Measurements from ENCODE around the gene HEXD.
A peak's percentile ranks its signal among the peaks of the same experiment; 100 is the strongest.
"Not testable (repeated sequence)": the region's sequence is repeated elsewhere in the genome, so short reads cannot be mapped to it uniquely, and the experiment has no call there.

The HEXD gene

DNA sequence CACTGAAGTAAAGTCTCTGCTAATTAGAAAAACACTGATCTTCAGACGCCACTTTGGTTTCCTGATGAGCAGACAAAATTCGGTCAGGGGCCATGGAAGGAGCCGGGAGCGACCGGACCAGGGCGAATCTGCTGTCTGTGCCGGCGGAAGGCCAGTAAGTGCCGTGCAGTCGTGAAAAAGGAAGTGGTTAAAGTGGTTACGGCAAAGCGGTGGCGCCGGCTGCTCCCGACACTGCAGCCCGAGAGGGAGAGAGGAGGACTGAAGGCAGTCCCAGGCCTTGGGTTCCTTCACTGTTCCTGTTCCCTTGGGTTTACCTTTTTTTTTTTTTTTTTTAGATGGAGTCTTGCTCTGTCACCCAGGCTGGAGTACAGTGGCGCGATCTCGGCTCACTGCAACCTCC is 17.3 kb upstream of the HEXD start:
- DNase-seq (ENCODE audit: low spot score in 2 of 2) (peak; percentile 31 to 66), ATAC-seq (peak; percentile 88)
- Mint-ChIP-seq H3K9me3 (no peaks in the 10 kb centered on the region), H3K36me3 (peaks cover 23% of the 10 kb centered on the region), H3K27ac (peak overlapping the region; percentile 78), H3K4me3 (peak overlapping the region; percentile 64), H3K4me1 (peaks cover 12% of the 10 kb centered on the region)

DNA sequence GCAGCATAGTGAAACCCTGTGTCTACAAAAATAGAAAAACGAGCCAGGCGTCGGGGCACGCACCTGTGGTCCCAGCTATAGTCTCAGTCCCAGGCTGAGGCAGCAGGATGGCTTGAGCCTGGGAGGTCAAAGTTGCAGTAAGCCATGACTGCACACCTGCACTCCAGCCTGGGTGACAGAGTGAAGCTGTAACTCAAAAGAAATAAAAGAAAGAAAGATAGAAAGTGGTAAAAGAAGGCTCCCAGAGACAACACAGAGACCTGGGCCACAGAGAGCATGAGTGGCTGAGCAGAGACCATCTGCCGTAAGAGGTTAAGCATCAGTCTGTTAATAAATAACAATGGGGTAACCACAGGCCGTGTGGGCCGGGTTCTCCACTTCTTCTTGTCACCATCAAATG is 15.3 kb upstream of the HEXD start:
- Mint-ChIP-seq H3K27ac (no peak overlapping the region), H3K36me3 (peaks cover 36% of the 10 kb centered on the region), H3K4me3 (no peak overlapping the region), H3K4me1 (peaks cover 19% of the 10 kb centered on the region), H3K9me3 (no peaks in the 10 kb centered on the region)
- DNase-seq (ENCODE audit: low spot score in 2 of 2) = no peak
- no peak for ATAC-seq

DNA sequence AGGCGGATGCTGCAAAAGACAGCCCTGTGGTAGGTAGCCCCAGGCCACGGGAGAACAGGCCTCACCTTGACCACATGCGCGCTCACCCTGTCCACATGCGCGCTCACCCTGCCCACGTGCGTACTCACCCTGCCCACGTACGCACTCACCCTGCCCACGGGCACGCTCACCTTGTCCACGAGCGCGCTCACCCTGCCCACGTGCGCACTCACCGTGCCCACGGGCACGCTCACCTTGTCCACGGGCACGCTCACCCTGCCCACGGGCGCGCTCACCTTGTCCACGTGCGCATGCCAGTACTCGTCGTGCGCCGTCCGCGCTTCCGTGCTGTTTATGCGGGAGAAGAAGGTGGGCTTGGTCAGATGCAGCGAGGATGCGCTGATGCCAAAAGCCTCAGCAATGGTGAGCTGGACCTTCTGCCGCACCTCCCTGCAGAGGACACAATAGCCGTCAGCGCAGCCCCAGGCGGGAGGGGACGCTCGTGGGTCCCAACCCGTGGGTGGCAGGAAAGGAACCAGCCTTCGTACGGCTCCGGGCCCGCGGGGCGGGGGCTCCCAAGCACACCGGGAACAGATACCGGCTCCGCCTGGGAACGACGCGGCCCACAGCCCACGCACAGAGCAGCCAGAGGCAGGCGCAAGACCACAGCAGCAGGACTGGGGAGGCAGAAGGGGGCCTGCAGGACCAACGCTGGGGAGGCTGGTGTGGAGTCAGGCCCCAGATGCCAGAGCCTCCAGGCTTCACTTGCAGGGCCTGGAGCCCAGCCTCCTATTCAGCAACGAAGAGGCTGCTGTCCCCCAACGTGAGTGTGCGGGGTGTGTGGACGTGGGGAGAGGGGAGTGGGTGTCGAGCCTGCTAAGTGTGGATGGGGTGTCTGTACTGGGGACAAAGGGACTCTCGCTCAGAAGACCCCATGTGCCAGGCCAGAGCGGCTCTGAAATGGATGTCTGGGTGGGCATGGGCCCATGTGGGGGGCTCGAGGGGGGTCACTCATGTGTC is 14.2 kb upstream of the HEXD start:
- H3K27ac Mint-ChIP-seq = no peak overlapping the region
- no peak overlapping the region for H3K4me3 Mint-ChIP-seq
- H3K4me1 Mint-ChIP-seq = peaks cover 19% of the 10 kb centered on the region
- DNase-seq (ENCODE audit: low spot score in 2 of 2) (no peak), ATAC-seq (no peak)
- H3K36me3 Mint-ChIP-seq = peaks cover 40% of the 10 kb centered on the region
- H3K9me3 Mint-ChIP-seq = no peaks in the 10 kb centered on the region

DNA sequence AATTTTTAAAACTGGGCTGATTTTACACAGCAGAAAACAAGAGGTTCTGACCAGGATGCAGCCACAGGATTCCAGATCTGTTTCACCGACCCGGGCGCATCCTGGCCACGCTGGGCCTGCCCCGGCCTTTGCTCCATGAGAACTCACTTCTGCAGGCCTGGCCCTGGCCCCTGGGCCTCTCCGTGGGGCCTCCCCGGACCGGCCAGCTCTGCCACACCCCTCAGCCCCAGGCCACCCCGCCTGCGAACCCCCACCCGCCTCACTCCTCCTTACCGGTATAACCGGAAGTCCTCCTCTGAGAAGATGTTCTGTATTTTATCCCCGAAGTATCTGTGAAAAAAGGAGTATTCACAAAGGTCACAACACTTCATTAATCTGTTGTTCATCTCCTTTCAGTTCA is 13.1 kb upstream of the HEXD start:
- Mint-ChIP-seq H3K36me3 (peaks cover 45% of the 10 kb centered on the region), H3K4me3 (no peak overlapping the region)
- no peak for ATAC-seq

DNA sequence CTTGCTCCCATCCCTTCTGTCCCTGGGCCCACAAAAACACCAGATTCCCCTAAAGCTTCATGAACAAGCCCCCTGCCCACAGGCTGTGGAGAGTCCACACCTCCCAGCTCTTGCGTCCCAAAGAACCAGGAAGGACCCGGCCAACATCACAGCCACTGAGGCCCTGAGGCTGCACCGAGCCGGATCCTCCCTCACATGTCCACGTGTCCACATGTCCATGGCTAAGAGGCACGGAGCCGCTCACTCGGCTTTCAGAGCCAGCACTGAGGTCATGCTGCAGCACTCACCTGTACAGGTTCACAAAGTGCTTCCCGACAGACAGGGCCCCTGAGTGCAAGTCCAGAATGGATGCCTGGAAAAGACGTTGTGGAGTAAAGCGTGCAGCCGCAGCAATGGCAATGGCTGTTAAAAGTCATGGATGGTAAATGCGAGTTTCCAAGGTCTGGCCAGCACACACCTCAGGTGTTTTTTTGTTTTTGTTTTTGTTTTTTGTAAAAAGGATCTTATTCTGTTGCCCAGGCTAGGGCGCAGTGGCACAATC is 11.9 kb upstream of the HEXD start:
- ATAC-seq = no peak
- no peaks in the 10 kb centered on the region for H3K9me3 Mint-ChIP-seq
- H3K27ac Mint-ChIP-seq = no peak overlapping the region
- H3K36me3 Mint-ChIP-seq = peaks cover 45% of the 10 kb centered on the region
- peaks cover 12% of the 10 kb centered on the region for H3K4me1 Mint-ChIP-seq
- H3K4me3 Mint-ChIP-seq = no peak overlapping the region
- no peak for DNase-seq (ENCODE audit: low spot score in 2 of 2)

More for the DNA sequence above, 13.1 kb upstream of the HEXD start:
- H3K4me1 Mint-ChIP-seq = peaks cover 19% of the 10 kb centered on the region
- H3K9me3 Mint-ChIP-seq = no peaks in the 10 kb centered on the region
- H3K27ac Mint-ChIP-seq = no peak overlapping the region
- no peak for DNase-seq (ENCODE audit: low spot score in 2 of 2)

DNA sequence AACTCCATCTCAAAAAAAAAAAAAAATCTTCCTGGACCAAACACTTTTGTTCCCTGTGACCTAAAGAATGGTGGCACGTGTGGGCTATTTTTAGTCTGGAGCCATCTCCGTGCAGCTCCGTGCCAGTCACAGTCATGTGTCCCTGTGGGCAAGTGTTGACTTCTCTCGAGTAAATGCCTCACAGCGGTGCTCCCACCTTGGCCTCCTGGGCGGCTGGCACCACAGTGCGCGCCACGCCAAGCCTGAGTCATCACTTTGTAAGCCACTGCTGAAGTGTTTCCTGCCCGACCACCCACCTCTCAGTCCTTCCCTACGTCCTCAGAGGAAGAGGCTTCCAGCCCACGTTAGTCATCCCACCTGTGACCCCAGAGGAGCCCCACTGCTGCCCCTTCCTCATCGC is 10.9 kb upstream of the HEXD start:
- DNase-seq (ENCODE audit: low spot score in 2 of 2) = no peak
- Mint-ChIP-seq H3K36me3 (peaks cover 45% of the 10 kb centered on the region), H3K27ac (no peak overlapping the region), H3K4me3 (no peak overlapping the region), H3K9me3 (no peaks in the 10 kb centered on the region), H3K4me1 (peaks cover 12% of the 10 kb centered on the region)
- ATAC-seq = peak; percentile 51

DNA sequence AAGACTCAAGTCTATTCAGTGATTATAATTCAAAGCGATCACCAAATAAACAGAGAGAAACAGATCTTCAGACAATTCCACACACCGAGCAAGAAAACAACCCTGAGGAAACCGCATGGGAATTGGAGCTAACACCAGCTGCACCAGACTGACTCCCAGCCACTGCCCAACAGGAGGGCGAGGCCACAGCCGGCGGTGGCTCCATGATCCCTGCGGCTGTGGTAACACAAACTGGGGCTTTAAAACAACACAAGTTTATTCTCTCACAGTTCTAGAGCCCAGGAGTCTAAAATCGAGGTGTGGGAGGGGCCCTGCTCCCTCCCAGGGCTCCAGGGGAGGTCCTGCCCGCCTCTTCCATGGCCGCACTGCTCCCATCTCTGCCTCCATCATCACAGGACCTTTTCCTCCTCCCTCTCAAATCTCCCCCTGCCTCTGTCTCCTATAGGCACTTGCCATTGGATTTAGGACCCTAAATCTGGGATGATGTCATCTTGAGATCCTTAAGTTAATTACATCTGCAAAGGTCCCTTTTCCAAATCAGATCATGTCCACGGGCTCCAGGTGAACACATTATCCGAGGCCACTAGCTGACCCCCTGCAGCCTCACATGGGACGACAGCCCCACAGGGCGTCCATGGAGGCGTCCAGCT is 9.7 kb upstream of the HEXD start:
- DNase-seq (ENCODE audit: low spot score in 2 of 2) = no peak

DNA sequence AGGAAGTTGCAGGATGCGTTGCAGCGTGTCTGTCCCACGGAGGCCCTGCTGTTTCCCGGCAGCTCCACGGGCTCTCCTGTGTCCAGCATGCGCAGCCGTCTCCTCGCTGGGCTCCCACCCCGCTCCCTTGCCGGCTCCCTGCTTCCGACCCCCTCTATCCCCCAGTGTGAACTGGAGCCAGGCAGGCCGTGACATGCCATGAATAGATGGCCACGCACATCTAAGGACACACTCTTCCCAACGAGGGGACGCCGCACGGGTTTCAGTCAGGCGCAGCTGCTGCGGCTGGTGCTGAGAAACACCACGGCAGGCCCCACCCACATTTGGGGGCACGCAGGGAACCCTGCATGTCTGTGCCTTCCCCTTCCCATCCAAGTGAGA is 9.2 kb upstream of the HEXD start:
- Mint-ChIP-seq H3K4me3 (no peak overlapping the region), H3K27ac (no peak overlapping the region), H3K36me3 (peaks cover 47% of the 10 kb centered on the region), H3K4me1 (peaks cover 7% of the 10 kb centered on the region), H3K9me3 (no peaks in the 10 kb centered on the region)
- DNase-seq (ENCODE audit: low spot score in 2 of 2) (no peak), ATAC-seq (no peak)

More for the DNA sequence above, 9.7 kb upstream of the HEXD start:
- Mint-ChIP-seq H3K4me3 (no peak overlapping the region), H3K9me3 (no peaks in the 10 kb centered on the region), H3K4me1 (peaks cover 12% of the 10 kb centered on the region), H3K27ac (no peak overlapping the region), H3K36me3 (peaks cover 44% of the 10 kb centered on the region)
- ATAC-seq = no peak

DNA sequence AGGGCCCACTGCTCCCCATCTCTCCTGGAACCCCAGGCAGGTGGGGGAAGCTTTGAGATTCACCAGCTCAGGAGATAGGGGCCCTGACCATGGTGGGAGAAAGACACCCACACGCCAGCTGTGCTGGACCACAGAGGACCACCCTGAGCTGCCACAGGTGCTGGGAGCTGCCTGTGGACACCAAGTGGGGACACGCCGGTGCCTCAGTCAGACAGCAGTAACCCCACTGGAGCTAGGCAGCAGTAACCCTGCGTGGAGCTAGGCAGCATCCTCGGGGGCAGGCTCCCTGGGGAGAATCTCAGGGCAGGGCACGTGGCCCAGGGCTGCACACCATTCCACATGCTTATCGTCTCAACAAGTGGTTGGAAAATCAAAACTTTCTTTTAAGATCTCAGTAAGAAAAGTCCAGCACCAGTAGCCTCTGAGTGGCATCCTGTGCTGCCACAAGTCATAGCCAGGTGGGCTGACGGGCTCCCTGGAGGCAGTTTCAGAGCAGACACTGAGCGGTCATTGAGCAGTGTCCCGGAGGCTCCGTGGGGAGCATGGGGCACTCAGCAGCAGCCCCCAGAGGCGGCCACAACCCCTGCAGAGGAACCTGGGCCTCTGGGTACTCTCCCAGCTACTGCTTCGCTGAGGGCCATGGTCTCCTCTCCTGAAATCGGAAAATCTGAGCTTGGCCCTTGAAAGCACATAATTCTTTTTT is 8.0 kb upstream of the HEXD start:
- H3K4me3 Mint-ChIP-seq = no peak overlapping the region
- peaks cover 54% of the 10 kb centered on the region for H3K36me3 Mint-ChIP-seq
- H3K4me1 Mint-ChIP-seq = peaks cover 17% of the 10 kb centered on the region
- H3K27ac Mint-ChIP-seq = no peak overlapping the region
- H3K9me3 Mint-ChIP-seq = no peaks in the 10 kb centered on the region
- DNase-seq (ENCODE audit: low spot score in 2 of 2) = no peak
- ATAC-seq = no peak

DNA sequence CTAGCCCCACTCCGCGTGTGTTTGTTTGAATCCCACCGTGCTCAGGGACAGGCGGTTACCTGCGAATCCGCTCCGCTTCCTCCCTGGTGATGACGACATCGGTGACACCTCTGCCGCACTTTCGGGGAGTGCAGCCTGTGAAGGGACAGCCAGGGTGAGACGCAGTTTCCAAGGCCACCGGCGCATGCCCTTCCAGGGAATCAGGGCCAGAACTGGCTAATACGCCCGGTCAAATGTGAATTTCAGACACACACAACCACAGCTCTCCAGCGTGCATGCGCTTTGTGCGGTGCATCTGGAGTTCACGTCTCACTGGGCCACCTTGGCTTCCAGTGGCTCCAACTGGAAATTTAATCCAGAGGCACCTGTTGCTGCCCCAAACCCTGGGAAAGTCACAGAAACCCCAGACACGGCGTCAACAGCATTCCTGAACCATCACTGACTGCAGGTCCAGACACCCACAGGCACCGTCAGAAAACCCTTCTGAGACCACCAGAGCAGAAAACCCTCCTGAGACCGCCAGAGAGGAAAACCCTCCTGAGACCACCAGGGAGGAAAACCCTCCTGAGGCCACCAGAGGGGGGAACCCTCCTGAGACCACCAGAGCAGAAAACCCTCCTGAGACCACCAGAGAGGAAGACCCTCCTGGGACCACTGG is 6.6 kb upstream of the HEXD start:
- Mint-ChIP-seq H3K4me3 (no peak overlapping the region), H3K36me3 (peaks cover 46% of the 10 kb centered on the region), H3K4me1 (peaks cover 23% of the 10 kb centered on the region), H3K27ac (no peak overlapping the region), H3K9me3 (no peaks in the 10 kb centered on the region)
- ATAC-seq = no peak
- DNase-seq (ENCODE audit: low spot score in 2 of 2) = no peak

DNA sequence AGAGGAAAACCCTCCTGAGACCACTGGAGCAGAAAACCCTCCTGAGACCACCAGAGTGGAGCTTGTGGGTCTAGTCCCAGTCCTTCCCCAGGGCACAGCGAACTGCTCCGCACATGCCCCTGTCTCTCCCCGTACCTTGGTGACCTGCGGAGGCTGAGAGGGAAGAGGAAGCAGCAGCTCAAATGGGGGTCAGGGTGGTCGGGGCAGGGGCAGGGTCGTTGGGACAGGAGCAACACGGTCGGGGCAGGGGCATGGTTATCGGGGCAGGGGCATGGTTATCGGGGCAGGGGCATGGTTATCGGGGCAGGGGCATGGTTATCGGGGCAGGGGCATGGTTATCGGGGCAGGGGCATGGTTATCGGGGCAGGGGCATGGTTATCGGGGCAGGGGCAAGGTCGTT is 6.1 kb upstream of the HEXD start:
- Mint-ChIP-seq H3K4me1 (peaks cover 23% of the 10 kb centered on the region), H3K36me3 (peaks cover 45% of the 10 kb centered on the region)
- not testable (repeated sequence) for DNase-seq (ENCODE audit: low spot score in 2 of 2); ATAC-seq; H3K27ac Mint-ChIP-seq; H3K9me3 Mint-ChIP-seq; H3K4me3 Mint-ChIP-seq

DNA sequence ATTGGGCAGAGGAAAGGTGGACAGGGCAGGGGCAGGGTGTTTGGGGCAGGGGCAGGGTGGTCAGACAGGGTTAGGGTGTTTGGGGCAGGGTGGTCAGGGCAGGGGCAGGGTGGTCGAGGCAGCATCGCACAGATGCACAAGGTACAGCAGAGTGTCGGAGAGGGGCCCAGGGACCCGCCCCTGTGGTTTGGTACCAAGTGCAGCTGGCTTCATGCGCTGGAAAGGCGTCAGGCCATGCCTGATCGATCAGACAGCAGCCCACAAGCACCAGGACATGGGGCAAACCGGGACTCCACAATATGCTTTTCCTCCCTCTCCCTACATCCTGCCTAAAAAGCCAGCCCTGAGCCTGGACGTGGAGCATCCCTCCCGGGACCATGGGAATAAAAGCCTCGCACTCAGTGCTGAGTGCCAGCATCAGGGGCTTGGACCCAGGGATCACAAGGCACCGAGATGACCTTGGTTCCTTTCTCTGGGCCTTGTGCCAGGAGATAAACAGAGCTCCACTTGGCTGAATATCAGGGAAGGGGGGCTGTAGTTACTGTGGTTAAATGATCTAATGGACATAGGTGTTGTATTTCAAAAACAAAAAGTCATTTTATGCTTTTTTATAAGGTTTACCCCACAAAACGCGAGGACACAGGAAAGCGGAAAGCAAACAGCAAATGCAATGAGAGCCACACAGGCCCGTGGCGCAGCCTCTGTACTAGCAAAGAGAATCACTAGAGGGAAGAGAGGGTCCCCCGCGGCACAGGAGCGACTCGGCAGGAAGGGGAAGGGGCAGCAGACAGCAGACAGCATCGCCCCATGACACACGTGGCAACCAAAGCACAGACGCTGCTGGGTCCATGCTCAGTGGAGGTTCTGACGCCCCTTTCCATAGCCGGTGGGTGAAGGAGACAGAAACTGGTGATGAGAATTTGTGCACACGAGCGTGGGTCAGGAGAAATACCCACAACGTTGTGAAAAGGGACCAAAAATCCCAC is 5.3 kb upstream of the HEXD start:
- Mint-ChIP-seq H3K9me3 (no peaks in the 10 kb centered on the region), H3K4me1 (peaks cover 16% of the 10 kb centered on the region), H3K4me3 (no peak overlapping the region), H3K27ac (no peak overlapping the region), H3K36me3 (peaks cover 44% of the 10 kb centered on the region)
- ATAC-seq (no peak), DNase-seq (ENCODE audit: low spot score in 2 of 2) (no peak)

DNA sequence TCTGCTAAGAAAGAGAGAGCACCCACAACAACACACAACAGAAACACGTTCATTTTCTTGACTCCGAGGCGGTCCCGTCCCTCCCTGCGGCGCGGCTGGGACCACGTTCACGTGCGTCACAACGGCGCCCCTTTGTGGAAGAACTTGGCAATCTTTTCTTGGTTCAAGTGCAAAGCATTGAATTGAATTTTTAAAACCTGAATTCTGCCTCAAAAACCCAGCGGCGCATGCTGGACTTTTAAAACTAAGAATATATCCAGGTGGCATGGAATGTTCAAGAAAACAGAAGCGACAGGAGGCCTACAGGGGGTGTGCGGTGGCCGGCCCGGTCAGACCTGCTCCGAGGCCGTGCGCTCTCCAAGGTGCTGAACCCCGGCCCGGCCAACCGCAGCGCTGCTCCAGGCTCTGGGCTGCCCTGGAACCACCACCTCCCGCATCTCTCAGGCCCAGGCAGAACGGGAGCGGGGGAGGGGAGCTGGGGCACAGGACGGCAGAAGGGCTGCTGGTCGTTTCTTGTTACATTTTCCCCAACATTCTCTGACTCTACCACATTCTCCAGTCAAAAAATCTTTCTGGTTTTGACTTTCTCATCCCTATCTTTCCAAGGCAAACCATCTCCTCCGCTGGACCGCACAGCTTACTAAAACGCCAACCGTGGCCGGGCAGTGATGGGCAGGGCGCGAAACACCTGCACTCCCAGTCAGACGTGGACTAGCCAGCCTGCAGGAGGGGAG is 3.4 kb upstream of the HEXD start:
- no peaks in the 10 kb centered on the region for H3K9me3 Mint-ChIP-seq
- H3K36me3 Mint-ChIP-seq = peaks cover 35% of the 10 kb centered on the region
- H3K4me1 Mint-ChIP-seq = peaks cover 18% of the 10 kb centered on the region
- H3K4me3 Mint-ChIP-seq = no peak overlapping the region
- ATAC-seq (peak; percentile 46), DNase-seq (ENCODE audit: low spot score in 2 of 2) (peak; percentile 50 to 83)
- no peak overlapping the region for H3K27ac Mint-ChIP-seq
